Endothelial cell of umbilical vein (primary cell): ENCODE measurements around the gene SH3GL1. TPM values are rescaled to one million over a fixed set of nuclear protein-coding genes. Genes with fewer than 3 reads are reported as not detected.

Experiments
- BruUV-seq: library from RNA; stranded (reverse); fragments of 400-500 nt; replicated peaks from 2 replicates; lab custom pipeline; 2021; lab: Mats Ljungman, UMichigan
- CTCF ChIA-PET: fragments of 300-600, 350-600 bp; sonication (Branson Sonifier 250); formaldehyde crosslinking; loops from one replicate; lab custom pipeline; 2021; ENCODE audit warnings: antibody characterized with exemption, inconsistent platforms; lab: Charles Lee
- POLR2A ChIA-PET: fragments of 300-600, 350-600 bp; sonication (Branson Sonifier 250); formaldehyde crosslinking; loops from one replicate; lab custom pipeline; 2021; ENCODE audit warnings: antibody characterized with exemption, inconsistent platforms; lab: Charles Lee
- DNase-seq: peaks from one replicate; pipeline ENCODE4 v3.0.0-alpha.2; 2011; ENCODE audit warnings: low read depth, low spot score
- FAIRE-seq: peaks from 2 replicates; lab custom pipeline; 2011; peaks lifted over from hg19 to GRCh38; lab: Jason Lieb, UNC
- H2AFZ ChIP-seq: 2 replicates; pipeline ENCODE4 v1.6.0; 2012; ENCODE audit warnings: low read depth, low read length, control low read depth, inconsistent platforms
- H3K27ac ChIP-seq: 2 replicates; pipeline ENCODE4 v1.5.1; 2011; ENCODE audit warnings: low read depth, mild to moderate bottlenecking, control low read depth, low read length, moderate library complexity; ENCODE audit not compliant: insufficient read depth
- H3K27me3 ChIP-seq, 2 experiments: 2 replicates each; pipeline versions ENCODE4 v1.6.0 to v1.6.1; 2011; ENCODE audit warnings: low read length in 2 of 2, mixed read lengths in 1 of 2; ENCODE audit not compliant: control insufficient read depth in 2 of 2, insufficient read depth in 2 of 2
- H3K36me3 ChIP-seq, 2 experiments: 2 replicates in 1 of 2; 3 replicates in 1 of 2; pipeline ENCODE4 v1.5.1; 2011; ENCODE audit warnings: low read length in 2 of 2, mild to moderate bottlenecking in 1 of 2, moderate library complexity in 1 of 2; ENCODE audit not compliant: control insufficient read depth in 2 of 2, insufficient read depth in 2 of 2; ENCODE audit errors: extremely low read depth in 1 of 2
- H3K4me1 ChIP-seq: 3 replicates; pipeline ENCODE4 v1.5.1; 2011; ENCODE audit warnings: mild to moderate bottlenecking, low read length; ENCODE audit not compliant: control insufficient read depth, insufficient read depth; ENCODE audit errors: extremely low read depth
- H3K4me2 ChIP-seq: 2 replicates; pipeline ENCODE4 v1.6.1; 2011; ENCODE audit warnings: low read length, control low read depth, mixed read lengths; ENCODE audit not compliant: insufficient read depth
- H3K4me3 ChIP-seq, 3 experiments: fragments of 200-600 bp in 1 of 3; sonication (generic), shearing (Covaris generic) in 1 of 3; replicated peaks in 1 of 3; 2 replicates each; pipeline ENCODE4 v1.5.1; 2011 to 2016; ENCODE audit warnings: control low read depth in 3 of 3, low read length in 3 of 3, mild to moderate bottlenecking in 2 of 3, inconsistent platforms in 1 of 3, low read depth in 1 of 3, moderate library complexity in 1 of 3; ENCODE audit not compliant: insufficient read depth in 1 of 3
- H3K79me2 ChIP-seq: 2 replicates; pipeline ENCODE4 v1.6.0; 2012; ENCODE audit warnings: low read length, inconsistent platforms; ENCODE audit not compliant: control insufficient read depth, insufficient read depth
- H3K9ac ChIP-seq: replicated peaks from 2 replicates; pipeline ENCODE3; 2011; ENCODE audit warnings: low read length, control low read depth; ENCODE audit not compliant: insufficient read depth; ENCODE audit errors: extremely low read depth
- H3K9me1 ChIP-seq: replicated peaks from 3 replicates; pipeline ENCODE4 v1.6.0; 2011; ENCODE audit warnings: mild to moderate bottlenecking, low read length; ENCODE audit not compliant: control insufficient read depth, insufficient read depth; ENCODE audit errors: extremely low read depth
- H3K9me3 ChIP-seq: replicated peaks from 2 replicates; pipeline ENCODE4 v1.5.1; 2012; ENCODE audit warnings: low read length, inconsistent platforms; ENCODE audit not compliant: control insufficient read depth, insufficient read depth
- H4K20me1 ChIP-seq: replicated peaks from 2 replicates; pipeline ENCODE3; 2011; ENCODE audit warnings: mild to moderate bottlenecking, low read length; ENCODE audit not compliant: control insufficient read depth, insufficient read depth; ENCODE audit errors: extremely low read depth
- EZH2 ChIP-seq: IDR thresholded peaks from 2 replicates; pipeline ENCODE4 v1.6.1; 2012; ENCODE audit warnings: borderline replicate concordance, low read depth, mild to moderate bottlenecking, moderate library complexity, low read length, inconsistent platforms; ENCODE audit not compliant: severe bottlenecking
- FOS ChIP-seq: IDR thresholded peaks from 2 replicates; pipeline ENCODE4 v1.6.1; 2011; ENCODE audit warnings: mild to moderate bottlenecking, low read length, moderate library complexity, borderline replicate concordance; ENCODE audit not compliant: insufficient read depth
- GATA2 ChIP-seq: IDR thresholded peaks from 2 replicates; pipeline ENCODE4 v1.7.0; 2011; ENCODE audit warnings: low read depth, mild to moderate bottlenecking, moderate library complexity, mixed read lengths, low read length; ENCODE audit not compliant: insufficient read length, insufficient read depth
- JUN ChIP-seq: IDR thresholded peaks from 2 replicates; pipeline ENCODE4 v1.6.1; 2011; ENCODE audit warnings: borderline replicate concordance, low read depth; ENCODE audit not compliant: insufficient read length, insufficient read depth
- MYC ChIP-seq: IDR thresholded peaks from one replicate; pipeline ENCODE4 v1.6.1; 2011; ENCODE audit warnings: mild to moderate bottlenecking, low read depth, low read length
- POLR2A ChIP-seq: IDR thresholded peaks from 2 replicates; pipeline ENCODE4 v1.6.1; 2012; ENCODE audit warnings: low read depth, mild to moderate bottlenecking, control low read depth, low read length
- POLR2AphosphoS5 ChIP-seq: IDR thresholded peaks from 2 replicates; pipeline ENCODE4 v1.6.1; 2012; ENCODE audit warnings: low read depth, mild to moderate bottlenecking, control low read depth, low read length, moderate library complexity; ENCODE audit not compliant: insufficient read depth
- dilution Hi-C: fragments of 300-500 bp; cut with MboI; formaldehyde crosslinking; loops from one replicate; pipeline ENCODE4 v1.15.0; 2019; ENCODE audit warnings: low sequenced_read_pairs; ENCODE audit not compliant: extremely low pct_ligation_motif_present
- intact Hi-C: fragments of 100-400 bp; cut with micrococcal nuclease; formaldehyde crosslinking; loops from one replicate; pipeline ENCODE4 v1.10.0; 2022
- polyA plus RNA-seq, 4 experiments: library from polyadenylated mRNA; depleted of rRNA in 3 of 4; stranded (reverse) in 3 of 4; unstranded in 1 of 4; fragments of >200 nt; gene quantifications; 2 replicates each; pipeline versions ENCODE4 v1.2.1 to v1.2.3, GENCODE V29; 2011 to 2012; ENCODE audit warnings: missing spikeins in 1 of 4
- total RNA-seq: library from RNA; stranded (reverse); gene quantifications from 2 replicates; pipeline ENCODE4 v1.2.3, GENCODE V29; 2021
- TF ChIP-seq, protein P1 (sequence below), 2 donors: IDR thresholded peaks; 1 replicate in 1 of 2; 2 replicates in 1 of 2; pipeline ENCODE4 v1.5.1; 2011; ENCODE audit warnings: low read length in 2 of 2, mild to moderate bottlenecking in 2 of 2, moderate library complexity in 2 of 2, control low read depth in 1 of 2, inconsistent platforms in 1 of 2, low read depth in 1 of 2; ENCODE audit not compliant: insufficient read depth in 1 of 2; ENCODE audit errors: extremely low read depth in 1 of 2

Gene SH3GL1
- total and polyA plus RNA-seq, 2 donors (not counting 3 experiments of a cell fraction or from before 2014, with no cell fraction given): 143 to 145 TPM

DNA sequence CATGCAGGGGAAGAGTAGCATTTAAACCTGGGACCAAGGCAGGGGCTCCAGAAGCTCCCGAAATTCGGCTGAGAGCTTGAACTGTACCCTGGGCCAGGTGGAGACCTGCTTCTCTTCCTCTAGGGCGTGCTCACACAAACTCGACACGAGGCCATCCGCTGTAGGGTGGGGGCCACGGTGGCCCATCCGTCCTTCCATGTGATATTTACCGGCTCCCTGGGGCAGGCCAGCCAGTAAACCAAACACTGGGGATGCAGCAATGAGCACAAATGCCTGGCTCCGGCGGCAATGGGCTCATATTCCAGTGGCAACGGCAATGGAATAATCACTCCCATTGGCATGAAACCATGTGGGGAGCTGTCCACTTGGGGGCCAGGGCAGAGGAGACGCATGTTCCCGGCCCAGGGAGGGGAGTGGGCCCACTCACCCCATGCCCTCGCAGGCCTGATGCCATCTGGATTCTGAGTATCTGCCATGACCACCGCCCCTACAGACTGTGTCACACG is 10.8 kb downstream of the SH3GL1 start:
- Histone ChIP-seq H3K27me3 (no peaks in the 10 kb centered on the region), H3K79me2 (peaks cover 82% of the 10 kb centered on the region), H3K9ac (peak overlapping the region; percentile 75), H3K4me3 (no peak overlapping the region), H3K4me1 (peaks cover 65% of the 10 kb centered on the region), H3K36me3 (peaks cover 3 to 11% of the 10 kb centered on the region in 2 experiments), H3K27ac (peak overlapping the region; percentile 88), H3K9me3 (no peaks in the 10 kb centered on the region), H3K9me1 (no peaks in the 10 kb centered on the region), H3K4me2 (peak overlapping the region; percentile 40), H4K20me1 (no peaks in the 10 kb centered on the region), H2AFZ (no peak overlapping the region)
- TF ChIP-seq FOS (no peak), JUN (no peak), EZH2 (no peak), POLR2A (no peak), POLR2AphosphoS5 (no peak), MYC (no peak), GATA2 (no peak)
- TF ChIP-seq, protein P1, sequence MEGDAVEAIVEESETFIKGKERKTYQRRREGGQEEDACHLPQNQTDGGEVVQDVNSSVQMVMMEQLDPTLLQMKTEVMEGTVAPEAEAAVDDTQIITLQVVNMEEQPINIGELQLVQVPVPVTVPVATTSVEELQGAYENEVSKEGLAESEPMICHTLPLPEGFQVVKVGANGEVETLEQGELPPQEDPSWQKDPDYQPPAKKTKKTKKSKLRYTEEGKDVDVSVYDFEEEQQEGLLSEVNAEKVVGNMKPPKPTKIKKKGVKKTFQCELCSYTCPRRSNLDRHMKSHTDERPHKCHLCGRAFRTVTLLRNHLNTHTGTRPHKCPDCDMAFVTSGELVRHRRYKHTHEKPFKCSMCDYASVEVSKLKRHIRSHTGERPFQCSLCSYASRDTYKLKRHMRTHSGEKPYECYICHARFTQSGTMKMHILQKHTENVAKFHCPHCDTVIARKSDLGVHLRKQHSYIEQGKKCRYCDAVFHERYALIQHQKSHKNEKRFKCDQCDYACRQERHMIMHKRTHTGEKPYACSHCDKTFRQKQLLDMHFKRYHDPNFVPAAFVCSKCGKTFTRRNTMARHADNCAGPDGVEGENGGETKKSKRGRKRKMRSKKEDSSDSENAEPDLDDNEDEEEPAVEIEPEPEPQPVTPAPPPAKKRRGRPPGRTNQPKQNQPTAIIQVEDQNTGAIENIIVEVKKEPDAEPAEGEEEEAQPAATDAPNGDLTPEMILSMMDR (IDR thresholded peaks at IDR 0.05; ENCODE audit: extremely low read depth in 1 of 2, insufficient read depth in 1 of 2, low read depth in 1 of 2, low read length in 2 of 2): peak; percentile 4 to 25
- CTCF ChIA-PET: interaction anchor here (0.9 to 7.9 kb wide), 5 partner anchors 10 to 19 kb away, joined by 4 to 105 read pairs (median 43); partner anchors contain the start of genes CHAF1A and SH3GL1
- POLR2A ChIA-PET: interaction anchor here (1.0 kb wide), 1 partner anchor 82 kb away, joined by 3 read pairs; no protein-coding TSS in a partner anchor
- DNase-seq (no peak), FAIRE-seq (no peak)
- BruUV-seq: no TSS peak
- dilution Hi-C loops (no loop called here), intact Hi-C loops (loop anchor here (1.0 kb wide), 1 partner anchor 15 kb away; no protein-coding TSS in a partner anchor)
